CD4-positive, CD25-positive, alpha-beta regulatory T cell (primary cell): ENCODE measurements around the gene EXOC6. TPM values are rescaled to one million over a fixed set of nuclear protein-coding genes. Genes with fewer than 3 reads are reported as not detected.

Source experiments
- ATAC-seq, 2 donors: fragments of 150-1000 bp; cut with Tn5 transposase; one replicate each; pipeline ENCODE4 v1.10.0; 2021; ENCODE audit warnings: low read depth in 2 of 2, moderate number of reproducible peaks in 2 of 2, moderate library complexity in 1 of 2
- DNase-seq, 3 donors: peaks; one replicate each; pipeline versions ENCODE4 v3.0.0 to v3.0.0-alpha.2; 2012 to 2022; ENCODE audit warnings: mixed read lengths in 1 of 3
- H3K27ac ChIP-seq: one replicate; pipeline ENCODE4 v1.7.0; 2013; ENCODE audit warnings: mild to moderate bottlenecking, low read length; ENCODE audit not compliant: insufficient read depth, poor library complexity, severe bottlenecking
- H3K27me3 ChIP-seq: one replicate; pipeline ENCODE4 v1.7.0; 2013; ENCODE audit warnings: low read length; ENCODE audit not compliant: control insufficient read depth, insufficient read depth
- H3K36me3 ChIP-seq: one replicate; pipeline ENCODE4 v1.7.0; 2013; ENCODE audit warnings: mild to moderate bottlenecking, low read length, moderate library complexity; ENCODE audit not compliant: control insufficient read depth, insufficient read depth
- H3K4me1 ChIP-seq: 2 replicates; pipeline ENCODE4 v1.7.0; 2013; ENCODE audit warnings: mild to moderate bottlenecking, low read length; ENCODE audit not compliant: insufficient read depth, control insufficient read depth, poor library complexity, severe bottlenecking
- H3K4me3 ChIP-seq: one replicate; pipeline ENCODE4 v1.7.0; 2013; ENCODE audit warnings: low read depth, mild to moderate bottlenecking, low read length, moderate library complexity
- H3K9me3 ChIP-seq, 2 experiments: 1 replicate in 1 of 2; 2 replicates in 1 of 2; pipeline ENCODE4 v1.7.0; 2013; ENCODE audit warnings: low read length in 2 of 2, mild to moderate bottlenecking in 1 of 2, moderate library complexity in 1 of 2; ENCODE audit not compliant: control insufficient read depth in 2 of 2
- H3K27ac Mint-ChIP-seq, 3 donors: one replicate each; pipeline ENCODE4 v1.8.0; 2020 to 2022; ENCODE audit warnings: mild to moderate bottlenecking in 3 of 3, mixed read lengths in 3 of 3, moderate library complexity in 2 of 3
- H3K27me3 Mint-ChIP-seq: one replicate; pipeline ENCODE4 v1.8.0; 2022; ENCODE audit warnings: mild to moderate bottlenecking, mixed read lengths
- H3K36me3 Mint-ChIP-seq: one replicate; pipeline ENCODE4 v1.8.0; 2020; ENCODE audit warnings: mixed read lengths
- H3K4me1 Mint-ChIP-seq, 4 donors: one replicate each; pipeline ENCODE4 v1.8.0; 2020 to 2022; ENCODE audit warnings: mixed read lengths in 4 of 4, mild to moderate bottlenecking in 1 of 4
- H3K4me3 Mint-ChIP-seq, 4 donors: one replicate each; pipeline ENCODE4 v1.8.0; 2020 to 2022; ENCODE audit warnings: mild to moderate bottlenecking in 4 of 4, mixed read lengths in 4 of 4, moderate library complexity in 3 of 4
- H3K9me3 Mint-ChIP-seq, 7 donors: one replicate each; pipeline ENCODE4 v1.8.0; 2020 to 2022; ENCODE audit warnings: mixed read lengths in 7 of 7, mild to moderate bottlenecking in 3 of 7, moderate library complexity in 2 of 7
- polyA plus RNA-seq, 4 donors: library from polyadenylated mRNA; unstranded; fragments of 300-500 nt; fragmentation: Illumina TruSeq; gene quantifications; one replicate each; pipeline ENCODE4 v1.2.3, GENCODE V29; 2021
- total RNA-seq: library from RNA; stranded (reverse); gene quantifications from one replicate; pipeline ENCODE4 v1.2.3, GENCODE V29; 2022

Gene EXOC6
- total and polyA plus RNA-seq, 5 donors from 2014 or later, result 7.5 to 16.9 (median 10.0) TPM

GRCh38 chr10:93074597-93075368 lies 226.5 kb downstream of the EXOC6 start:
- H3K27ac Mint-ChIP-seq, result no peak overlapping the region
- ATAC-seq (no peak), DNase-seq (no peak)
- H3K36me3 ChIP-seq, result no peaks in the 10 kb centered on the region
- peak overlapping the region in 2 of 4 donors; percentile 76 to 79 for H3K4me3 Mint-ChIP-seq
- H3K9me3 ChIP-seq, result no peaks in the 10 kb centered on the region
- H3K4me1 Mint-ChIP-seq, result peaks cover 0 to 35% (median 19%) of the 10 kb centered on the region in 4 donors
- peaks cover 30% of the 10 kb centered on the region for H3K4me1 ChIP-seq
- H3K9me3 Mint-ChIP-seq, result peaks cover 0 to 2% (median 0%) of the 10 kb centered on the region in 7 donors
- H3K36me3 Mint-ChIP-seq, result no peaks in the 10 kb centered on the region
- peaks cover 80% of the 10 kb centered on the region for H3K27me3 Mint-ChIP-seq
- peaks cover 19% of the 10 kb centered on the region for H3K27me3 ChIP-seq
- H3K4me3 ChIP-seq, result no peak overlapping the region
- no peak overlapping the region for H3K27ac ChIP-seq

GRCh38 chr10:93075369-93076221 lies 227.3 kb downstream of the EXOC6 start:
- no peak overlapping the region for H3K4me3 ChIP-seq
- DNase-seq (no peak), ATAC-seq (no peak)
- H3K36me3 Mint-ChIP-seq, result no peaks in the 10 kb centered on the region
- no peak overlapping the region for H3K27ac Mint-ChIP-seq
- peaks cover 86% of the 10 kb centered on the region for H3K27me3 Mint-ChIP-seq
- peaks cover 0 to 4% (median 0%) of the 10 kb centered on the region in 7 donors for H3K9me3 Mint-ChIP-seq
- peak overlapping the region in 2 of 4 donors; percentile 25 to 33 for H3K4me3 Mint-ChIP-seq
- H3K4me1 Mint-ChIP-seq, result peaks cover 0 to 37% (median 24%) of the 10 kb centered on the region in 4 donors
- peaks cover 34% of the 10 kb centered on the region for H3K4me1 ChIP-seq
- no peaks in the 10 kb centered on the region for H3K36me3 ChIP-seq
- peaks cover 14% of the 10 kb centered on the region for H3K27me3 ChIP-seq
- H3K27ac ChIP-seq, result no peak overlapping the region
- no peaks in the 10 kb centered on the region for H3K9me3 ChIP-seq

GRCh38 chr10:93076871-93077270 lies 228.6 kb downstream of the EXOC6 start:
- ATAC-seq (no peak), DNase-seq (no peak)
- Mint-ChIP-seq H3K27ac (no peak overlapping the region), H3K27me3 (peaks cover 85% of the 10 kb centered on the region), H3K4me1 (peaks cover 0 to 29% (median 19%) of the 10 kb centered on the region in 4 donors), H3K36me3 (no peaks in the 10 kb centered on the region), H3K9me3 (peaks cover 0 to 4% (median 0%) of the 10 kb centered on the region in 7 donors), H3K4me3 (no peak overlapping the region)
- peaks cover 14% of the 10 kb centered on the region for H3K27me3 ChIP-seq
- H3K4me3 ChIP-seq, result no peak overlapping the region
- H3K36me3 ChIP-seq, result no peaks in the 10 kb centered on the region
- H3K4me1 ChIP-seq, result peaks cover 31% of the 10 kb centered on the region
- no peak overlapping the region for H3K27ac ChIP-seq
- H3K9me3 ChIP-seq, result no peaks in the 10 kb centered on the region

DNA sequence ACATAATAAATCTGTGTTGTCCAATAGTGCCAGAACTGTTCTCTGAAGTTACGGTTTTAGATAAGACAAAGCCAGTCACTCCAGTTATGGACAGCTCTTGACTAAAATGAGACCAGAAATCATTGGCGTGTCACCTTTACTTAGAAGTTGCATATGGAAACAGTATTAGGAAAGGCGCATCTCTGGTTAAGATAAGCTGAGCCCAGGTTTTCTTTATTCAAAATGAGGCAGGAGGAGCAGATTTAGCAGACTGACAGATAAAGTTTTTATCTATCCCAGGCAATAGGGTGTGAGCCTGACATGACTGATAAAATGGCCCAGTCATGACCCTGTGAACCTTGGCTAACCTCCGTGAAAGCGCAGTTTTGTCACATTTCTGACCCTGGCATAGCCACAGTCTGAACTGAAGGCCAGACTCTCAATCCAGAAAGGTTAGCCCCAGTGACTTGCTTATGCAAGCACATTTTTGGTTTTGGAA lies 229.6 kb downstream of the EXOC6 start:
- H3K36me3 Mint-ChIP-seq, result no peaks in the 10 kb centered on the region
- peaks cover 23% of the 10 kb centered on the region for H3K4me1 ChIP-seq
- peaks cover 0 to 4% (median 0%) of the 10 kb centered on the region in 7 donors for H3K9me3 Mint-ChIP-seq
- ATAC-seq (no peak), DNase-seq (no peak)
- H3K4me3 ChIP-seq, result no peak overlapping the region
- no peak overlapping the region for H3K4me3 Mint-ChIP-seq
- H3K27me3 Mint-ChIP-seq, result peaks cover 80% of the 10 kb centered on the region
- peaks cover 0 to 21% (median 14%) of the 10 kb centered on the region in 4 donors for H3K4me1 Mint-ChIP-seq
- peaks cover 14% of the 10 kb centered on the region for H3K27me3 ChIP-seq
- no peaks in the 10 kb centered on the region for H3K36me3 ChIP-seq
- H3K27ac ChIP-seq, result no peak overlapping the region
- no peak overlapping the region for H3K27ac Mint-ChIP-seq
- H3K9me3 ChIP-seq, result no peaks in the 10 kb centered on the region

- DNase-seq (no peak), ATAC-seq (no peak)
- Histone ChIP-seq H3K27me3 (peaks cover 14% of the 10 kb centered on the region), H3K9me3 (no peaks in the 10 kb centered on the region), H3K27ac (no peak overlapping the region), H3K36me3 (no peaks in the 10 kb centered on the region), H3K4me3 (no peak overlapping the region), H3K4me1 (peaks cover 6% of the 10 kb centered on the region)
- H3K36me3 Mint-ChIP-seq, result no peaks in the 10 kb centered on the region
- peaks cover 0 to 2% (median 0%) of the 10 kb centered on the region in 7 donors for H3K9me3 Mint-ChIP-seq
- H3K27me3 Mint-ChIP-seq, result peaks cover 71% of the 10 kb centered on the region
- no peak overlapping the region for H3K4me3 Mint-ChIP-seq
- peak overlapping the region in 1 of 3 donors; percentile 14 for H3K27ac Mint-ChIP-seq
- H3K4me1 Mint-ChIP-seq, result peaks cover 0 to 13% (median 8%) of the 10 kb centered on the region in 4 donors
Measured at GRCh38 chr10:93079663-93080349, 231.5 kb downstream of the EXOC6 start.

DNA sequence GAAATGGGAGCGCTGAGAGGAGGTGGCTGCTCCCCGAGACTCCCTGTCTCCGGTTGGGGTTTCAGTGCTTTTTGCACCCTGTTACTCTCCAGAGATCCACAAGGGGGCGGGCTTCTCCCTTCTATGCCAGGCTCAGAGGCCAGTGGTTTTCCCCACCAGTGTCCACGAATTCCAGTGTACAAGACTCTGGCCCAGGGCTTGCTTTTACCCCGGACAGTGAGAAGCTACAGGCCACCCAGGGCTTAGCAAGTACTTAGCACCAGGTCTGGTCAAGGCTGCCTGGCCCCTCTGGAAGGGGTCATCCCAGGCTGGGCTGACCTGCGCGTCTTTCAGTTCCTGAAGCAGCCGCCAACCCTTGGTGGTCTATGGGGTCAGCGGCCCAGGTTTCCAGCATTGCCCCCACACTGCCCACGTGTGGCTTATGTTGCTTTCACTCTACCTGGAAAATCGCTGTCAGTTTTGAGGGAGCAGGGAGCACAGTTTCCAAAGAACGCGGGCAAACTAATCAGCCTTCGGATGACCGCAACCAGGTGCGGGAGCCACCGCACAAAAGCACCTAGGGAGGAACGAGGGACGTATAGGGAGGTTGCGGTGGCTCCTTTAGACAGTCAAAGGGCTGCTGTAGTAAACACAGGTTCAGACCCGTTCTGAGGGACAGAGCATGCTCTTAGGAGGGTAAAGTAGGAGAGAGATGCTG lies 232.2 kb downstream of the EXOC6 start:
- peaks cover 4% of the 10 kb centered on the region for H3K4me1 ChIP-seq
- H3K4me3 ChIP-seq, result no peak overlapping the region
- Mint-ChIP-seq H3K27ac (no peak overlapping the region), H3K27me3 (peaks cover 64% of the 10 kb centered on the region), H3K4me3 (no peak overlapping the region), H3K4me1 (peaks cover 0 to 12% (median 5%) of the 10 kb centered on the region in 4 donors), H3K9me3 (peaks cover 0 to 2% (median 0%) of the 10 kb centered on the region in 7 donors), H3K36me3 (no peaks in the 10 kb centered on the region)
- H3K27ac ChIP-seq, result no peak overlapping the region
- no peaks in the 10 kb centered on the region for H3K36me3 ChIP-seq
- peak; percentile 45 to 60 for ATAC-seq
- DNase-seq, result peak; percentile 31 to 47 (median 43)
- H3K27me3 ChIP-seq, result peaks cover 14% of the 10 kb centered on the region
- no peaks in the 10 kb centered on the region for H3K9me3 ChIP-seq

DNA sequence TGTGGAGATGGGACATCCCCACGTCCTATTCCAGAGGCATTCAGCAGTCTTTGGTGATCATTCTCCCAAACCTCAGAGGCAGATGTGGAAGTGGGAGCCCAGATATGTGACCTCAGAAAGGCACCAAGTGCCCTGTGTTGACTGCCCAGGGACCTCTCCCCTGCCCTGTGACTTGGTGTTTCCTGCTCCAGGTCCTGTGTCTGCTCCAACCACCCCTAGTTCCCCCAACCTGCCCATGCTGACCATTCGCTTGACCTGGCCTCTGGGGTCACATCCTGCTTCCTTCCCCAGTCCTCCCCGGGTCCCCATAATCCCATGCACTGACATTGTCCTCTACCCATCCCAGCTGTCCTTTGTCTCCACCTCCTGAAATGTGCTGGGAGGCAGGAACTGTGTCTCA lies 233.0 kb downstream of the EXOC6 start:
- no peak for ATAC-seq
- Histone ChIP-seq H3K27ac (no peak overlapping the region), H3K36me3 (no peaks in the 10 kb centered on the region), H3K4me1 (peaks cover 4% of the 10 kb centered on the region), H3K9me3 (no peaks in the 10 kb centered on the region), H3K4me3 (no peak overlapping the region), H3K27me3 (peaks cover 10% of the 10 kb centered on the region)
- Mint-ChIP-seq H3K36me3 (no peaks in the 10 kb centered on the region), H3K4me1 (peaks cover 0 to 7% (median 2%) of the 10 kb centered on the region in 4 donors), H3K27me3 (peaks cover 56% of the 10 kb centered on the region), H3K4me3 (no peak overlapping the region), H3K9me3 (peaks cover 0 to 2% (median 0%) of the 10 kb centered on the region in 7 donors), H3K27ac (no peak overlapping the region)
- DNase-seq, result no peak
